H1 (cell line): Measurements from ENCODE around the gene DYNLRB1. TPM values are rescaled to one million over a fixed set of nuclear protein-coding genes. Genes with fewer than 3 reads are reported as not detected.

Experiments
- CTCF ChIA-PET: fragments of 300-600 bp; sonication (Branson Sonifier 250); formaldehyde crosslinking; loops from one replicate; lab custom pipeline; 2021; ENCODE audit not compliant: partially characterized antibody; lab: Charles Lee
- POLR2A ChIA-PET: fragments of 300-600 bp; sonication (Branson Sonifier 250); formaldehyde crosslinking; loops from one replicate; lab custom pipeline; 2021; ENCODE audit warnings: inconsistent platforms; ENCODE audit not compliant: partially characterized antibody; lab: Charles Lee
- DNase-seq, 2 experiments: peaks; one replicate each; pipeline versions ENCODE4 v3.0.0 to v3.0.0-alpha.2; 2010 to 2022; ENCODE audit warnings: low spot score in 2 of 2, low read depth in 1 of 2, mixed read lengths in 1 of 2
- FAIRE-seq: peaks from 2 replicates; lab custom pipeline; 2011; peaks lifted over from hg19 to GRCh38; lab: Jason Lieb, UNC
- H2AFZ ChIP-seq: 2 replicates; pipeline ENCODE4 v1.8.1; 2012; ENCODE audit warnings: low read length, inconsistent platforms
- H2AK5ac ChIP-seq: 2 replicates; pipeline ENCODE4 v1.6.1; 2013; ENCODE audit warnings: low read depth, low read length
- H2BK120ac ChIP-seq: replicated peaks from 2 replicates; pipeline ENCODE3; 2013; ENCODE audit warnings: low read depth, low read length, inconsistent platforms
- H2BK12ac ChIP-seq: 2 replicates; pipeline ENCODE4 v1.6.1; 2013; ENCODE audit warnings: low read depth, low read length
- H2BK15ac ChIP-seq: 2 replicates; pipeline ENCODE4 v1.6.1; 2013; ENCODE audit warnings: low read length
- H2BK20ac ChIP-seq: 2 replicates; pipeline ENCODE4 v1.6.1; 2013; ENCODE audit warnings: low read length
- H2BK5ac ChIP-seq: 2 replicates; pipeline ENCODE4 v1.6.1; 2013; ENCODE audit warnings: low read depth, low read length
- H3K14ac ChIP-seq: 2 replicates; pipeline ENCODE4 v1.6.1; 2013; ENCODE audit warnings: inconsistent platforms; ENCODE audit not compliant: insufficient read length
- H3K18ac ChIP-seq: 2 replicates; pipeline ENCODE4 v1.6.1; 2013; ENCODE audit warnings: low read length; ENCODE audit errors: extremely low read depth
- H3K23ac ChIP-seq: 2 replicates; pipeline ENCODE4 v1.6.1; 2013; ENCODE audit warnings: inconsistent platforms; ENCODE audit not compliant: insufficient read length
- H3K23me2 ChIP-seq: 2 replicates; pipeline ENCODE4 v1.6.1; 2013; ENCODE audit warnings: low read depth, low read length
- H3K27ac ChIP-seq: 2 replicates; pipeline ENCODE4 v1.6.1; 2011; ENCODE audit warnings: low read depth, low read length, inconsistent platforms
- H3K27me3 ChIP-seq, 4 experiments: replicated peaks in 1 of 4; 1 replicate in 1 of 4; 2 replicates in 3 of 4; pipeline versions ENCODE4 v1.6.1 to v1.8.1; 2011 to 2013; ENCODE audit warnings: low read length in 3 of 4, mild to moderate bottlenecking in 3 of 4, inconsistent platforms in 2 of 4, mixed read lengths in 2 of 4, moderate library complexity in 1 of 4; ENCODE audit not compliant: control insufficient read depth in 3 of 4, insufficient read depth in 3 of 4; ENCODE audit errors: extremely low read depth in 1 of 4
- H3K36me3 ChIP-seq, 4 experiments: 2 replicates each; pipeline versions ENCODE4 v1.6.1 to v1.8.1; 2011 to 2013; ENCODE audit warnings: mild to moderate bottlenecking in 4 of 4, low read length in 3 of 4, moderate library complexity in 2 of 4, control low read depth in 1 of 4, inconsistent platforms in 1 of 4; ENCODE audit not compliant: insufficient read depth in 4 of 4, control insufficient read depth in 2 of 4
- H3K4ac ChIP-seq: replicated peaks from 2 replicates; pipeline ENCODE3; 2013; ENCODE audit warnings: low read length, low read depth, mixed read lengths, inconsistent platforms; ENCODE audit not compliant: insufficient read length
- H3K4me1 ChIP-seq, 4 experiments: replicated peaks in 1 of 4; 1 replicate in 1 of 4; 2 replicates in 3 of 4; pipeline versions ENCODE4 v1.6.1 to v1.8.1; 2011 to 2013; ENCODE audit warnings: low read length in 3 of 4, inconsistent platforms in 2 of 4, mixed read lengths in 1 of 4; ENCODE audit not compliant: insufficient read depth in 4 of 4, control insufficient read depth in 3 of 4
- H3K4me2 ChIP-seq, 2 experiments: 2 replicates each; pipeline versions ENCODE4 v1.6.1 to v1.8.1; 2011 to 2013; ENCODE audit warnings: low read depth in 2 of 2, low read length in 2 of 2, control low read depth in 1 of 2, inconsistent platforms in 1 of 2, mild to moderate bottlenecking in 1 of 2; ENCODE audit not compliant: insufficient read depth in 1 of 2
- H3K4me3 ChIP-seq, 4 experiments: fragments of 200-600, 300-600 bp in 1 of 4; sonication (generic), shearing (Covaris generic), sonication (Bioruptor Twin) in 1 of 4; 2 replicates each; pipeline versions ENCODE4 v1.5.1 to v1.8.1; 2011 to 2016; ENCODE audit warnings: low read length in 4 of 4, low read depth in 3 of 4, control low read depth in 2 of 4, inconsistent platforms in 2 of 4, mild to moderate bottlenecking in 2 of 4, mixed read lengths in 1 of 4, moderate library complexity in 1 of 4; ENCODE audit not compliant: insufficient read depth in 2 of 4; ENCODE audit errors: extremely low read depth in 1 of 4
- H3K56ac ChIP-seq: replicated peaks from 2 replicates; pipeline ENCODE3; 2013; ENCODE audit warnings: low read depth, mild to moderate bottlenecking, mixed read lengths, low read length, inconsistent platforms; ENCODE audit not compliant: insufficient read length
- H3K79me1 ChIP-seq: 2 replicates; pipeline ENCODE4 v1.6.1; 2013; ENCODE audit warnings: low read depth, low read length, control low read depth
- H3K79me2 ChIP-seq, 2 experiments: 2 replicates each; pipeline versions ENCODE4 v1.6.1 to v1.8.1; 2012 to 2013; ENCODE audit warnings: low read length in 2 of 2, mild to moderate bottlenecking in 2 of 2, inconsistent platforms in 1 of 2; ENCODE audit not compliant: insufficient read depth in 2 of 2, control insufficient read depth in 1 of 2
- H3K9ac ChIP-seq, 4 experiments: replicated peaks in 1 of 4; 1 replicate in 1 of 4; 2 replicates in 3 of 4; pipeline versions ENCODE4 v1.6.1 to v1.8.1; 2011 to 2013; ENCODE audit warnings: low read depth in 3 of 4, low read length in 3 of 4, control low read depth in 2 of 4, mild to moderate bottlenecking in 2 of 4, moderate library complexity in 2 of 4, inconsistent platforms in 1 of 4; ENCODE audit errors: extremely low read depth in 1 of 4
- H3K9me3 ChIP-seq, 2 experiments: 2 replicates each; pipeline versions ENCODE4 v1.6.1 to v1.8.1; 2012 to 2013; ENCODE audit warnings: mild to moderate bottlenecking in 2 of 2, moderate library complexity in 2 of 2, control low read depth in 1 of 2, inconsistent platforms in 1 of 2, low read depth in 1 of 2, low read length in 1 of 2, mixed read lengths in 1 of 2; ENCODE audit not compliant: insufficient read depth in 2 of 2
- H4K20me1 ChIP-seq, 2 experiments: replicated peaks in 1 of 2; 2 replicates each; pipeline versions ENCODE3 to v1.8.1; 2011 to 2013; ENCODE audit warnings: inconsistent platforms in 2 of 2, low read length in 2 of 2, mild to moderate bottlenecking in 1 of 2; ENCODE audit not compliant: insufficient read depth in 2 of 2, control insufficient read depth in 1 of 2
- H4K5ac ChIP-seq: 2 replicates; pipeline ENCODE4 v1.6.1; 2013; ENCODE audit warnings: low read length, low read depth, mixed read lengths, inconsistent platforms; ENCODE audit not compliant: insufficient read length
- H4K8ac ChIP-seq: 2 replicates; pipeline ENCODE4 v1.8.0; 2013; ENCODE audit warnings: mild to moderate bottlenecking, moderate library complexity, low read length, inconsistent platforms; ENCODE audit not compliant: insufficient read depth; ENCODE audit errors: extremely low read depth
- H4K91ac ChIP-seq: replicated peaks from 2 replicates; pipeline ENCODE3; 2013; ENCODE audit warnings: low read length, mixed read lengths, inconsistent platforms; ENCODE audit not compliant: insufficient read length
- ASH2L ChIP-seq: fragments of 200-600, 300-600 bp; sonication (generic); IDR thresholded peaks from one replicate; pipeline ENCODE4 v1.7.1; 2017; ENCODE audit warnings: low read length
- BACH1 ChIP-seq: IDR thresholded peaks from 2 replicates; pipeline ENCODE4 v1.6.1; 2012; ENCODE audit warnings: low read length, improper control_type of control experiment
- BRCA1 ChIP-seq: IDR thresholded peaks from 2 replicates; pipeline ENCODE4 v1.6.1; 2012; ENCODE audit warnings: low read depth, low read length, improper control_type of control experiment
- CBX5 ChIP-seq: fragments of 300-800, 300-1000 bp; sonication (generic); IDR thresholded peaks from 2 replicates; pipeline ENCODE4 v1.7.1; 2016; ENCODE audit warnings: antibody characterized with exemption, low read length, low read depth
- GABPA ChIP-seq: IDR thresholded peaks from 2 replicates; pipeline ENCODE4 v1.6.1; 2011; ENCODE audit warnings: mild to moderate bottlenecking, low read length, moderate library complexity, borderline replicate concordance; ENCODE audit not compliant: insufficient read depth
- KDM5A ChIP-seq: fragments of 200-600 bp; IDR thresholded peaks from 2 replicates; pipeline ENCODE4 v1.7.1; 2012; ENCODE audit warnings: mild to moderate bottlenecking, low read length, inconsistent platforms, mixed read lengths
- SRF ChIP-seq: IDR thresholded peaks from 2 replicates; pipeline ENCODE4 v1.6.1; 2011; ENCODE audit warnings: mild to moderate bottlenecking, low read depth, low read length, moderate library complexity
- TCF12 ChIP-seq: IDR thresholded peaks from 2 replicates; pipeline ENCODE4 v1.6.1; 2011; ENCODE audit warnings: low read depth, mild to moderate bottlenecking, low read length
- WGBS, 2 experiments: shearing (Covaris generic) in 1 of 2; methylation state at CpG; one replicate each; pipeline versions ENCODE4 v1.1.6 to v1.1.7; 2013 to 2015; ENCODE audit warnings: low lambda C conversion rate in 2 of 2, mixed read lengths in 2 of 2, inconsistent platforms in 1 of 2, low coverage in 1 of 2, missing lambda C conversion rate in 1 of 2; ENCODE audit not compliant: insufficient replicate concordance in 2 of 2, insufficient coverage in 1 of 2, insufficient read length in 1 of 2; ENCODE audit errors: extremely low coverage in 1 of 2, missing lambda C conversion rate in 1 of 2; 5-methylcytosine and 5-hydroxymethylcytosine counted together
- polyA plus RNA-seq, 7 experiments: library from polyadenylated mRNA; depleted of rRNA in 3 of 7; stranded (reverse) in 5 of 7; unstranded in 2 of 7; fragments of >200 nt in 5 of 7; fragments of 200-250 nt in 2 of 7; gene quantifications; 1 replicate in 5 of 7; 2 replicates in 1 of 7; 4 replicates in 1 of 7; pipeline versions ENCODE4 v1.2.1 to v1.2.3, GENCODE V29; 2011 to 2013; ENCODE audit warnings: missing spikeins in 2 of 7, mixed read lengths in 2 of 7
- total RNA-seq: library from RNA; stranded (reverse); fragmentation: NEBNext Ultra II Directional; extraction: Animal tissue kit (Norgen Biotek cat#: 25700); gene quantifications from 2 replicates; pipeline ENCODE4 v1.2.1, GENCODE V29; 2021
- TF ChIP-seq, protein P1 (sequence below): IDR thresholded peaks from 2 replicates; pipeline ENCODE4 v1.6.1; 2011; ENCODE audit warnings: low read length, improper control_type of control experiment
- TF ChIP-seq, protein P2 (sequence below), 3 experiments: IDR thresholded peaks; 1 replicate in 2 of 3; 2 replicates in 1 of 3; pipeline versions ENCODE4 v1.5.1 to v1.6.1; 2011; ENCODE audit warnings: low read length in 3 of 3, mild to moderate bottlenecking in 3 of 3, inconsistent platforms in 2 of 3, low read depth in 1 of 3, moderate library complexity in 1 of 3; ENCODE audit not compliant: insufficient read depth in 1 of 3; ENCODE audit errors: control extremely low read depth in 1 of 3

Gene DYNLRB1
- total and polyA plus RNA-seq, 2 of the 8 experiments (the other 6 are each of a cell fraction or from before 2014, with no cell fraction given): 109 to 214 TPM

DNA sequence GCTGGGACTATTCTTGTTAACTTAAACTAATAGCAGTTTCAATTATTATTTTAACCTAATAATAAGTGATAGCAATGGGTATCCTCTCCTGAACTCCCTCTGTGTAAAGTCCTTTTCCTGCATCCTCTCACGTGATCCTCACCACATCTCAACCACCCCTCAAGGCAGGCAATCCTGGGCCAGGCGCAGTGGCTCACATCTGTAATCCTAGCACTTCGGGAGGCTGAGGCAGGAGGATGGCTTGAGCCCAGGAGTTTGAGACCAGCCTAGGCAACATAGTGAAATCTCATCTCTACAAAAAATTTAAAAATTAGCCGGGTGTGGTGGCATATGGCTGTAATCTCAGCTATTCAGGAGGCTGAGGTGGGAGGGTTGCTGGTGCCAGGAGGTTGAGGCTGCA, 66.0 kb downstream of the DYNLRB1 start:
- Histone ChIP-seq H3K79me2 (no peaks in the 10 kb centered on the region), H3K79me1 (no peaks in the 10 kb centered on the region), H3K9ac (no peak overlapping the region), H3K4me3 (no peak overlapping the region), H3K27me3 (no peaks in the 10 kb centered on the region), H3K9me3 (no peaks in the 10 kb centered on the region), H3K23me2 (no peaks in the 10 kb centered on the region), H2AK5ac (no peak overlapping the region), H2AFZ (no peak overlapping the region), H3K18ac (no peak overlapping the region), H2BK15ac (no peak overlapping the region), H3K27ac (no peak overlapping the region), H3K4me2 (no peak overlapping the region), H4K20me1 (peaks cover 2% of the 10 kb centered on the region in 2 experiments), H4K91ac (no peak overlapping the region), H4K8ac (no peak overlapping the region), H3K4me1 (no peaks in the 10 kb centered on the region; a peak in 1 of 7 replicates), H3K36me3 (0 out of 8 replicates have a peak, but pooled peaks cover 0 to 3% (median 0%) of the 10 kb centered on the region in 4 experiments), H3K23ac (no peak overlapping the region), H2BK5ac (no peak overlapping the region), H2BK20ac (no peak overlapping the region), H2BK120ac (no peak overlapping the region), H3K56ac (no peak overlapping the region), H4K5ac (no peak overlapping the region), H3K14ac (no peak overlapping the region), H2BK12ac (no peak overlapping the region), H3K4ac (no peak overlapping the region)
- ChIA-PET CTCF (interaction anchor here (1.3 to 3.5 kb wide), 2 partner anchors 20 to 43 kb away, joined by 3 to 15 read pairs; no protein-coding TSS in a partner anchor), POLR2A (interaction anchor here (0.6 to 2.2 kb wide), 3 partner anchors 24 to 279 kb away, joined by 3 to 5 read pairs (median 5); partner anchors contain the start of genes AHCY and MAP1LC3A)
- WGBS, 2 experiments: 85% methylated on average over 4 of the region's 4 CpGs; no CpG with 5 or more reads in 1 of the 2 experiments
- FAIRE-seq (no peak), DNase-seq (no peak)
- TF ChIP-seq SRF (no peak), BACH1 (no peak), ASH2L (no peak), CBX5 (no peak), GABPA (no peak), KDM5A (no peak), BRCA1 (no peak), TCF12 (no peak)
- TF ChIP-seq, protein P1, sequence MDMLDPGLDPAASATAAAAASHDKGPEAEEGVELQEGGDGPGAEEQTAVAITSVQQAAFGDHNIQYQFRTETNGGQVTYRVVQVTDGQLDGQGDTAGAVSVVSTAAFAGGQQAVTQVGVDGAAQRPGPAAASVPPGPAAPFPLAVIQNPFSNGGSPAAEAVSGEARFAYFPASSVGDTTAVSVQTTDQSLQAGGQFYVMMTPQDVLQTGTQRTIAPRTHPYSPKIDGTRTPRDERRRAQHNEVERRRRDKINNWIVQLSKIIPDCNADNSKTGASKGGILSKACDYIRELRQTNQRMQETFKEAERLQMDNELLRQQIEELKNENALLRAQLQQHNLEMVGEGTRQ: no peak
- TF ChIP-seq, protein P2, sequence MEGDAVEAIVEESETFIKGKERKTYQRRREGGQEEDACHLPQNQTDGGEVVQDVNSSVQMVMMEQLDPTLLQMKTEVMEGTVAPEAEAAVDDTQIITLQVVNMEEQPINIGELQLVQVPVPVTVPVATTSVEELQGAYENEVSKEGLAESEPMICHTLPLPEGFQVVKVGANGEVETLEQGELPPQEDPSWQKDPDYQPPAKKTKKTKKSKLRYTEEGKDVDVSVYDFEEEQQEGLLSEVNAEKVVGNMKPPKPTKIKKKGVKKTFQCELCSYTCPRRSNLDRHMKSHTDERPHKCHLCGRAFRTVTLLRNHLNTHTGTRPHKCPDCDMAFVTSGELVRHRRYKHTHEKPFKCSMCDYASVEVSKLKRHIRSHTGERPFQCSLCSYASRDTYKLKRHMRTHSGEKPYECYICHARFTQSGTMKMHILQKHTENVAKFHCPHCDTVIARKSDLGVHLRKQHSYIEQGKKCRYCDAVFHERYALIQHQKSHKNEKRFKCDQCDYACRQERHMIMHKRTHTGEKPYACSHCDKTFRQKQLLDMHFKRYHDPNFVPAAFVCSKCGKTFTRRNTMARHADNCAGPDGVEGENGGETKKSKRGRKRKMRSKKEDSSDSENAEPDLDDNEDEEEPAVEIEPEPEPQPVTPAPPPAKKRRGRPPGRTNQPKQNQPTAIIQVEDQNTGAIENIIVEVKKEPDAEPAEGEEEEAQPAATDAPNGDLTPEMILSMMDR (IDR thresholded peaks at IDR 0.05; ENCODE audit: control extremely low read depth in 1 of 3, insufficient read depth in 1 of 3, low read depth in 1 of 3, low read length in 3 of 3): no peak
